Measurements from ENCODE around the gene TUNAR.

TUNAR gene

GRCh38 chr14:95895720-95896119, 19.1 kb downstream of the TUNAR start:
- TF ChIP-seq EZH2phosphoT487 (IDR thresholded peaks at IDR 0.05; ENCODE audit: borderline replicate concordance) (no peak), CTCF (conservative IDR thresholded peaks at IDR 0.05; ENCODE audit: low read length) (peak; percentile 44)
- peaks cover 5% of the 10 kb centered on the region for H3K27me3 ChIP-seq (ENCODE audit: insufficient read depth, low read length, poor library complexity, severe bottlenecking)
- no peaks in the 10 kb centered on the region for H3K79me2 ChIP-seq (ENCODE audit: insufficient read depth, low read length)
- H3K4me3 ChIP-seq (ENCODE audit: low read length, poor library complexity, severe bottlenecking) = no peak overlapping the region
- H3K4me2 ChIP-seq (ENCODE audit: low read depth, low read length, poor library complexity, severe bottlenecking) = no peak overlapping the region
- no peaks in the 10 kb centered on the region for H4K20me1 ChIP-seq (ENCODE audit: insufficient read depth, low read length, poor library complexity, severe bottlenecking)
- no peaks in the 10 kb centered on the region for H3F3A ChIP-seq (ENCODE audit: low read depth)
- no peaks in the 10 kb centered on the region for H3K36me3 ChIP-seq (ENCODE audit: insufficient read depth, low read length)
- H3K9me2 ChIP-seq (replicated peaks; ENCODE audit: low read depth, low read length) = no peaks in the 10 kb centered on the region
- H3K9me3 ChIP-seq (ENCODE audit: insufficient read depth, low read depth, low read length) = no peaks in the 10 kb centered on the region
- H3K9ac ChIP-seq (ENCODE audit: low read depth, low read length, poor library complexity, severe bottlenecking) = no peak overlapping the region
- H2AFZ ChIP-seq (ENCODE audit: low read length) = no peak overlapping the region
- H3K4me1 ChIP-seq (ENCODE audit: insufficient read depth, low read length, poor library complexity, severe bottlenecking) = no peaks in the 10 kb centered on the region

- Histone ChIP-seq H3K4me3 (ENCODE audit: low read length, poor library complexity, severe bottlenecking) (no peak overlapping the region), H3K4me2 (ENCODE audit: low read depth, low read length, poor library complexity, severe bottlenecking) (no peak overlapping the region), H3K9ac (ENCODE audit: low read depth, low read length, poor library complexity, severe bottlenecking) (no peak overlapping the region), H3K9me2 (replicated peaks; ENCODE audit: low read depth, low read length) (no peaks in the 10 kb centered on the region), H3K4me1 (ENCODE audit: insufficient read depth, low read length, poor library complexity, severe bottlenecking) (no peaks in the 10 kb centered on the region), H3K9me3 (ENCODE audit: insufficient read depth, low read depth, low read length) (no peaks in the 10 kb centered on the region), H4K20me1 (ENCODE audit: insufficient read depth, low read length, poor library complexity, severe bottlenecking) (no peaks in the 10 kb centered on the region), H3K79me2 (ENCODE audit: insufficient read depth, low read length) (no peaks in the 10 kb centered on the region), H2AFZ (ENCODE audit: low read length) (no peak overlapping the region), H3F3A (ENCODE audit: low read depth) (no peaks in the 10 kb centered on the region), H3K27me3 (ENCODE audit: insufficient read depth, low read length, poor library complexity, severe bottlenecking) (peaks cover 5% of the 10 kb centered on the region), H3K36me3 (ENCODE audit: insufficient read depth, low read length) (no peaks in the 10 kb centered on the region)
- TF ChIP-seq CTCF (conservative IDR thresholded peaks at IDR 0.05; ENCODE audit: low read length) = no peak
These were observed 20.0 kb downstream of the TUNAR start for GRCh38 chr14:95896498-95897135.

- Histone ChIP-seq H3K4me3 (ENCODE audit: low read length, poor library complexity, severe bottlenecking) (no peak overlapping the region), H3K4me2 (ENCODE audit: low read depth, low read length, poor library complexity, severe bottlenecking) (no peak overlapping the region), H3K9ac (ENCODE audit: low read depth, low read length, poor library complexity, severe bottlenecking) (no peak overlapping the region), H4K20me1 (ENCODE audit: insufficient read depth, low read length, poor library complexity, severe bottlenecking) (no peaks in the 10 kb centered on the region), H3K79me2 (ENCODE audit: insufficient read depth, low read length) (no peaks in the 10 kb centered on the region), H3K27me3 (ENCODE audit: insufficient read depth, low read length, poor library complexity, severe bottlenecking) (peaks cover 5% of the 10 kb centered on the region), H3K36me3 (ENCODE audit: insufficient read depth, low read length) (no peaks in the 10 kb centered on the region), H3K9me3 (ENCODE audit: insufficient read depth, low read depth, low read length) (no peaks in the 10 kb centered on the region), H3K9me2 (replicated peaks; ENCODE audit: low read depth, low read length) (no peaks in the 10 kb centered on the region), H2AFZ (ENCODE audit: low read length) (no peak overlapping the region), H3F3A (ENCODE audit: low read depth) (no peaks in the 10 kb centered on the region), H3K4me1 (ENCODE audit: insufficient read depth, low read length, poor library complexity, severe bottlenecking) (no peaks in the 10 kb centered on the region)
- TF ChIP-seq CTCF (conservative IDR thresholded peaks at IDR 0.05; ENCODE audit: low read length) (no peak), EZH2phosphoT487 (IDR thresholded peaks at IDR 0.05; ENCODE audit: borderline replicate concordance) (no peak)
These were observed 20.6 kb downstream of the TUNAR start for GRCh38 chr14:95897280-95897679.

Data from Loucy (cell line).